ENCODE data around the gene CHMP3.
A peak's percentile ranks its signal among the peaks of the same experiment; 100 is the strongest.
"Not testable (repeated sequence)": the region's sequence is repeated elsewhere in the genome, so short reads cannot be mapped to it uniquely, and the experiment has no call there.

The CHMP3 gene

GRCh38 chr2:86562922-86563649 lies at the start of gene CHMP3:
Gene CHMP3, minus strand, starts transcription at chr2:86563443. Its CDS starts 95 bp downstream, at chr2:86563348.
- Mint-ChIP-seq H3K4me1 (peaks cover 17% of the 10 kb centered on the region), H3K4me3 (peak within 1 kb of the TSS; percentile 86), H3K27ac (peak within 1 kb of the TSS; percentile 99), H3K36me3 (peaks cover 15% of the 10 kb centered on the region), H3K9me3 (no peaks in the 10 kb centered on the region)
- peak; percentile 94 to 99 for DNase-seq (ENCODE audit: low spot score in 2 of 2)
- peak; percentile 93 for ATAC-seq

- Mint-ChIP-seq H3K4me1 (peaks cover 28% of the 10 kb centered on the region), H3K36me3 (peaks cover 60% of the 10 kb centered on the region), H3K9me3 (no peaks in the 10 kb centered on the region), H3K27ac (peak overlapping the region; percentile 8), H3K4me3 (no peak overlapping the region)
- DNase-seq (ENCODE audit: low spot score in 2 of 2) = no peak
- no peak for ATAC-seq
Observed at GRCh38 chr2:86610871-86611270, 47.6 kb upstream of the CHMP3 start.

GRCh38 chr2:86608832-86609410 lies 45.7 kb upstream of the CHMP3 start:
- Mint-ChIP-seq H3K4me3 (no peak overlapping the region), H3K4me1 (peaks cover 28% of the 10 kb centered on the region), H3K9me3 (no peaks in the 10 kb centered on the region), H3K36me3 (peaks cover 65% of the 10 kb centered on the region), H3K27ac (peak overlapping the region; percentile 48)
- ATAC-seq (no peak), DNase-seq (ENCODE audit: low spot score in 2 of 2) (no peak)

GRCh38 chr2:86603905-86604304 lies 40.7 kb upstream of the CHMP3 start:
- Mint-ChIP-seq H3K36me3 (peaks cover 33% of the 10 kb centered on the region), H3K27ac (no peak overlapping the region), H3K9me3 (no peaks in the 10 kb centered on the region), H3K4me3 (no peak overlapping the region), H3K4me1 (peaks cover 6% of the 10 kb centered on the region)
- DNase-seq (ENCODE audit: low spot score in 2 of 2) (no peak), ATAC-seq (no peak)

GRCh38 chr2:86598966-86599365 lies 35.7 kb upstream of the CHMP3 start:
- no peaks in the 10 kb centered on the region for H3K4me1 Mint-ChIP-seq
- H3K36me3 Mint-ChIP-seq = no peaks in the 10 kb centered on the region

GRCh38 chr2:86596118-86596517 lies 32.9 kb upstream of the CHMP3 start:
- no peaks in the 10 kb centered on the region for H3K4me1 Mint-ChIP-seq
- DNase-seq (ENCODE audit: low spot score in 2 of 2) = no peak
- H3K27ac Mint-ChIP-seq = no peak overlapping the region

More at GRCh38 chr2:86598966-86599365, 35.7 kb upstream of the CHMP3 start:
- Mint-ChIP-seq H3K27ac (no peak overlapping the region), H3K9me3 (no peaks in the 10 kb centered on the region), H3K4me3 (no peak overlapping the region)
- ATAC-seq = no peak
- DNase-seq (ENCODE audit: low spot score in 2 of 2) = no peak

GRCh38 chr2:86593266-86593665 lies 30.0 kb upstream of the CHMP3 start:
- no peak for ATAC-seq
- no peaks in the 10 kb centered on the region for H3K4me1 Mint-ChIP-seq
- H3K9me3 Mint-ChIP-seq = no peaks in the 10 kb centered on the region
- no peak overlapping the region for H3K4me3 Mint-ChIP-seq
- H3K36me3 Mint-ChIP-seq = no peaks in the 10 kb centered on the region
- DNase-seq (ENCODE audit: low spot score in 2 of 2) = no peak
- H3K27ac Mint-ChIP-seq = no peak overlapping the region

More at GRCh38 chr2:86596118-86596517, 32.9 kb upstream of the CHMP3 start:
- H3K36me3 Mint-ChIP-seq = no peaks in the 10 kb centered on the region
- H3K4me3 Mint-ChIP-seq = no peak overlapping the region
- ATAC-seq = no peak
- no peaks in the 10 kb centered on the region for H3K9me3 Mint-ChIP-seq

- Mint-ChIP-seq H3K4me3 (no peak overlapping the region), H3K27ac (no peak overlapping the region), H3K9me3 (no peaks in the 10 kb centered on the region), H3K36me3 (no peaks in the 10 kb centered on the region), H3K4me1 (no peaks in the 10 kb centered on the region)
- DNase-seq (ENCODE audit: low spot score in 2 of 2) (no peak), ATAC-seq (no peak)
Observed at GRCh38 chr2:86592547-86593230, 29.4 kb upstream of the CHMP3 start.

- DNase-seq (ENCODE audit: low spot score in 2 of 2); H3K4me1 Mint-ChIP-seq; H3K36me3 Mint-ChIP-seq; H3K4me3 Mint-ChIP-seq; H3K9me3 Mint-ChIP-seq; H3K27ac Mint-ChIP-seq; ATAC-seq: not testable (repeated sequence)
Observed at GRCh38 chr2:86589701-86590100, 26.5 kb upstream of the CHMP3 start.

GRCh38 chr2:86584151-86584913 lies 21.1 kb upstream of the CHMP3 start:
- no peaks in the 10 kb centered on the region for H3K36me3 Mint-ChIP-seq
- H3K9me3 Mint-ChIP-seq = no peaks in the 10 kb centered on the region
- no peak overlapping the region for H3K4me3 Mint-ChIP-seq
- DNase-seq (ENCODE audit: low spot score in 2 of 2) (no peak), ATAC-seq (peak; percentile 92)
- peaks cover 11% of the 10 kb centered on the region for H3K4me1 Mint-ChIP-seq
- H3K27ac Mint-ChIP-seq = peak overlapping the region; percentile 90

- no peak for ATAC-seq
- H3K4me3 Mint-ChIP-seq = no peak overlapping the region
- H3K27ac Mint-ChIP-seq = no peak overlapping the region
Observed at GRCh38 chr2:86580560-86580959, 17.3 kb upstream of the CHMP3 start.

GRCh38 chr2:86577817-86578456 lies 14.7 kb upstream of the CHMP3 start:
- DNase-seq (ENCODE audit: low spot score in 2 of 2) (no peak), ATAC-seq (no peak)
- Mint-ChIP-seq H3K27ac (no peak overlapping the region), H3K9me3 (no peaks in the 10 kb centered on the region), H3K36me3 (no peaks in the 10 kb centered on the region), H3K4me1 (no peaks in the 10 kb centered on the region), H3K4me3 (no peak overlapping the region)

More at GRCh38 chr2:86580560-86580959, 17.3 kb upstream of the CHMP3 start:
- DNase-seq (ENCODE audit: low spot score in 2 of 2) = no peak
- H3K36me3 Mint-ChIP-seq = no peaks in the 10 kb centered on the region
- no peaks in the 10 kb centered on the region for H3K9me3 Mint-ChIP-seq
- peaks cover 11% of the 10 kb centered on the region for H3K4me1 Mint-ChIP-seq

GRCh38 chr2:86570059-86570458 lies 6.8 kb upstream of the CHMP3 start:
- no peaks in the 10 kb centered on the region for H3K36me3 Mint-ChIP-seq
- DNase-seq (ENCODE audit: low spot score in 2 of 2) (no peak), ATAC-seq (no peak)
- H3K4me3 Mint-ChIP-seq = no peak overlapping the region
- no peak overlapping the region for H3K27ac Mint-ChIP-seq
- H3K4me1 Mint-ChIP-seq = no peaks in the 10 kb centered on the region
- H3K9me3 Mint-ChIP-seq = no peaks in the 10 kb centered on the region

- ATAC-seq (no peak), DNase-seq (ENCODE audit: low spot score in 2 of 2) (no peak)
- Mint-ChIP-seq H3K4me3 (no peak overlapping the region), H3K36me3 (peaks cover 15% of the 10 kb centered on the region), H3K4me1 (peaks cover 12% of the 10 kb centered on the region), H3K9me3 (no peaks in the 10 kb centered on the region), H3K27ac (no peak overlapping the region)
Observed at GRCh38 chr2:86566821-86567190, 3.6 kb upstream of the CHMP3 start.
